Hindlimb muscle (tissue), 1 donor: ENCODE data around the gene CDON. TPM values are rescaled to one million over a fixed set of nuclear protein-coding genes. Genes with fewer than 3 reads are reported as not detected.

Experiments used
- DNase-seq: peaks from one replicate; pipeline ENCODE4 v3.0.0-alpha.2; 2013
- polyA plus RNA-seq: library from polyadenylated mRNA; unstranded; fragments of 120-200 nt; gene quantifications from one replicate; pipeline ENCODE4 v1.2.1, GENCODE V29; 2013; ENCODE audit not compliant: insufficient read length

CDON gene, protein sequence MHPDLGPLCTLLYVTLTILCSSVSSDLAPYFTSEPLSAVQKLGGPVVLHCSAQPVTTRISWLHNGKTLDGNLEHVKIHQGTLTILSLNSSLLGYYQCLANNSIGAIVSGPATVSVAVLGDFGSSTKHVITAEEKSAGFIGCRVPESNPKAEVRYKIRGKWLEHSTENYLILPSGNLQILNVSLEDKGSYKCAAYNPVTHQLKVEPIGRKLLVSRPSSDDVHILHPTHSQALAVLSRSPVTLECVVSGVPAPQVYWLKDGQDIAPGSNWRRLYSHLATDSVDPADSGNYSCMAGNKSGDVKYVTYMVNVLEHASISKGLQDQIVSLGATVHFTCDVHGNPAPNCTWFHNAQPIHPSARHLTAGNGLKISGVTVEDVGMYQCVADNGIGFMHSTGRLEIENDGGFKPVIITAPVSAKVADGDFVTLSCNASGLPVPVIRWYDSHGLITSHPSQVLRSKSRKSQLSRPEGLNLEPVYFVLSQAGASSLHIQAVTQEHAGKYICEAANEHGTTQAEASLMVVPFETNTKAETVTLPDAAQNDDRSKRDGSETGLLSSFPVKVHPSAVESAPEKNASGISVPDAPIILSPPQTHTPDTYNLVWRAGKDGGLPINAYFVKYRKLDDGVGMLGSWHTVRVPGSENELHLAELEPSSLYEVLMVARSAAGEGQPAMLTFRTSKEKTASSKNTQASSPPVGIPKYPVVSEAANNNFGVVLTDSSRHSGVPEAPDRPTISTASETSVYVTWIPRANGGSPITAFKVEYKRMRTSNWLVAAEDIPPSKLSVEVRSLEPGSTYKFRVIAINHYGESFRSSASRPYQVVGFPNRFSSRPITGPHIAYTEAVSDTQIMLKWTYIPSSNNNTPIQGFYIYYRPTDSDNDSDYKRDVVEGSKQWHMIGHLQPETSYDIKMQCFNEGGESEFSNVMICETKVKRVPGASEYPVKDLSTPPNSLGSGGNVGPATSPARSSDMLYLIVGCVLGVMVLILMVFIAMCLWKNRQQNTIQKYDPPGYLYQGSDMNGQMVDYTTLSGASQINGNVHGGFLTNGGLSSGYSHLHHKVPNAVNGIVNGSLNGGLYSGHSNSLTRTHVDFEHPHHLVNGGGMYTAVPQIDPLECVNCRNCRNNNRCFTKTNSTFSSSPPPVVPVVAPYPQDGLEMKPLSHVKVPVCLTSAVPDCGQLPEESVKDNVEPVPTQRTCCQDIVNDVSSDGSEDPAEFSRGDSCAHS (N-terminal part only)
- polyA plus RNA-seq = 19.4 TPM

GRCh38 chr11:126062679-126063506, at the start of gene CDON:
Gene CDON (minus strand): TSS chr11:126062866. CDS start chr11:126023476, 39,390 bp downstream.
- peak; percentile 95 for DNase-seq

- DNase-seq = no peak
Observed at GRCh38 chr11:126111458-126112116, 48.9 kb upstream of the CDON start.

GRCh38 chr11:126109941-126110731, 47.5 kb upstream of the CDON start:
- DNase-seq = no peak

DNA sequence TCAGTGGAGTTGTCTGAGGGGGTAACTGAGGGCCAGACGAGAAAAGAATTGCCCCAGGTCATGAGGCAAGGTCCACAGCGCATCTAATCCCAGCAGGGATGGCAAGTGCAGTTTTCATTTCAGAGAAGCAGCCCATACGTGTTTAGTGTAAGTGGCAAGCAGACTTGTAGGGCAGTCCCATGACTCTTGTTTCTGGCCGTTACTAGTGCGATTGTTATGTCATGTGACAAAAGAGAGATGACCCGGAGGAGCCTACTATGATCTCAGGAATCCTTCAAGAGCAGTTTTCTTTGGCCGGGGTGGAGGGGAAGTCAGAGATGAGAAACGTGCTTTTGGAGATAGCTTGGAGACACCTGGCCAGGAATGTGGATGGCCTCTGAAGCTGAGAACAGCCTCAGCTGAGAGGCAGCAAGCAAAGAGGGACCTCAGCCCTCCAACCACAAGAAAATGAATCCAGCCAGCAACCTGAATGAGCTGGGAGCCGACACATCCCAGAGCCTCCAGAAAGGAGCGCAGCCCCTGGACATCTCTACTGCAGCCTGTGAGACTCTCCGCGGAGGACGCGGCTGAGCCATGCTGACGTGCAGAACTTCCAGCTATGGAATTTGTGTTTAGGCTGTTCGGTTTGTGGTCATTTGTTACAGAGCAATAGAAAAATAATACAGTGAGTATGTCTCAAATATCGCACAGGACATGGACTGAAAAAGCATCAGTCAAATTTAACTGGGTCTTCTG, 44.1 kb upstream of the CDON start:
- no peak for DNase-seq

DNA sequence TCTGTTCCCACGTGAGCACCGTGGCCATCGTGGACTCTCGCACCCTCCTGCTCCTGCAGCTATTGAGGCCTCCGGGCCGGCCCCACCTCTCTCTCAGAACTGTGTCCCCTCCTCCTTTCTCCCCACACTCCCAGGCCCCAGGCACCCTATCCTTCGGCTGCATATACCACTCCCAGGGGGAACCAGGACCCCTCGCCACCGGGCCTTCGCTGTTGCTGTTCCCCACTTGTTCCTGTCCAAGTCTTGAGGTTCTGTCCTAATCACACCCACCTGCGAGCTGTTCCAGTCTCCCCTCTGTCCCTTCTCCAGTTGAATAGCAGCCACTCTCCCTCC, 43.0 kb upstream of the CDON start:
- no peak for DNase-seq

GRCh38 chr11:126105022-126105747, 42.5 kb upstream of the CDON start:
- no peak for DNase-seq

DNA sequence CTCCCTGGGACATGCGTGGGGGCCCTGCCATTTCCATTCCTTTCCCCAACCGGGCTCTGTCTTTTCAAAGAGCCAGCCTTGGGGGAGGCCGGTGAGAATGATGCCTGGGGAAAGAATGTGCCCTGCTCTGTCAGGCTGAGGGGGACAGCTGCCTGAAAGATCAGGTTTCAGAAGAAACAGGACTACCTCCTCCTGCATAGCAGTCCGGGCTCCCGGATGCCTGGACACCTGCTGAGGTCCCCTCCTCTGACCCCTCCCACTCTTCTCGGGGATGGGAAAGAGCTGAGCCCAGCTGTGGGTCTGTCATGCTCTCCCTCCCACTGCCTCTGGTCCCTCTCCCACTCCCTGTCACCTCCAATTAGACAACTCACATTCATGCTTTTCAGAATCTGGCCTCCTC, 41.8 kb upstream of the CDON start:
- no peak for DNase-seq

DNA sequence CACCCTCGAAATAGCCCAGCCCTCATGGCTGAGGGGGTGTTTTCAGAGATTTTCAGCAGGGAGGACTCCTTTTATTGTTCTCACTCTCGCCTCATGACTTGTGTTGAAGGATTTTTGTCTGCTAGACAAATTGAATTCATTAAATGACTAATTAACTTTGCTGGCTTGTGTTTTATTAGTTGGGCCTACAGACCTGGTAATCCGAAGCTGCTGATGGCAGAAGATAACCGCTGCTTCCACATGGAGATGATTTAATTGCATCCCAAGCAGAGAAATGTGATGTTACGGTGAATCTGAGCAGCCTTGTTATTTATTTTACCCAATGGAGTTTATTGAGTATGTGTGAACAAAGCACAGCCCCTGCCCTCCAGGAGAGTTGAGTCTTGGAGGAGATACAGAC, 40.5 kb upstream of the CDON start:
- DNase-seq = no peak

- no peak for DNase-seq
Observed at GRCh38 chr11:126102436-126102981, 39.8 kb upstream of the CDON start.

GRCh38 chr11:126101930-126102283, 39.2 kb upstream of the CDON start:
- DNase-seq = no peak

DNA sequence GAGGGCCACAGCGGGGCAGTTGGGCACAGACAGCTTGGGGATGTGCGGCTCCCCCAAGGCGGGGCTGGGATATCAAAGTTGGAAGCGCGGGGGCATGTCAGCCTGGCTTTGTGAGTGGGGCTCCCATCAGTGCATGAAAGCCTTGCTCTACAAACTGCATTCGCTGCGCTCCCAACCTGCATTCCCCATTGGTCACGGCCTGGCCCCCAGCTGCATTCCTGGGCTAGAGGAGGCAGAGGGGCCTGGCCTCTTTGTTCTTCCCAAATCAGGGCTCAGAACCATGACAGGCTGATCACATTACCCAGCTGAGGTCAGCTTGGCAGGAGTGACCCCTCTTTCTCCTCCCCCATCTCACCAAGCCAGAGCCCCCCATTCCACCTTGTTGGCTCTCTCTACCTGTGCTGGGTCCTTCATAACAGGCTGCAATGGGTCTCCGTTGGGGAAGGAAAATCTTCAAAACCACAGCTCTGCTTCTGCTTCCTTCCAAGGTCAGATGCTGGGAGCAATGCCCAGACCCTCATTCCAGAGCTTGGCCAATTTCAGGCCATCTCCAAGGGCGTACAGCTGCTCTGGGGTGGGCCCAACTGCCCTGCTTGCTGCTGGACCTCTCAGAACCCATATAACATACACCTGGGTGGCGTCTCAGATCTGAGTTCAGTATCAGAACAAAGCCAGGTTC, 38.7 kb upstream of the CDON start:
- DNase-seq = no peak

- DNase-seq = no peak
Observed at GRCh38 chr11:126100716-126101115, 38.0 kb upstream of the CDON start.

- no peak for DNase-seq
Observed at GRCh38 chr11:126098204-126098769, 35.6 kb upstream of the CDON start.

- no peak for DNase-seq
Observed at GRCh38 chr11:126095745-126096144, 33.1 kb upstream of the CDON start.

GRCh38 chr11:126090452-126090851, 27.8 kb upstream of the CDON start:
- no peak for DNase-seq

DNA sequence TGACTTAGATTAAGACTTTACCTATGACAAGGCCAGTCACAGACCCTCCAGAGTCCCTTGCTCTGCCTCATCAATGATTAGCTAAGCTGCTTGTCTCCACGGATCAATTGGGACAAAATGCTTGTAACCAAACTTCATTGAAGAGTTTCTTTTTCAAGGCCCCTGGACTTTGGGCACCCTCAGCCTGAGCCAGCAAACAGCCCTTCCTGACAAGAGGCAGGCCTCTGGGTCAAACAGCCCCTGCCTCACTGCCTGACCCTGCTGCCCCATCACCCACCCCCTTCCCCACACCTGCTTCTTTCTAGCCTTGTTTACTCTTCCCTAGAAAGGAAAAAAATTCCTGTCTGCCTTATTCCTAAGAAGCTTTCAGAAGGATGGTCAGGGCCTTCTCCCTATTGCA, 26.3 kb upstream of the CDON start:
- DNase-seq = no peak

DNA sequence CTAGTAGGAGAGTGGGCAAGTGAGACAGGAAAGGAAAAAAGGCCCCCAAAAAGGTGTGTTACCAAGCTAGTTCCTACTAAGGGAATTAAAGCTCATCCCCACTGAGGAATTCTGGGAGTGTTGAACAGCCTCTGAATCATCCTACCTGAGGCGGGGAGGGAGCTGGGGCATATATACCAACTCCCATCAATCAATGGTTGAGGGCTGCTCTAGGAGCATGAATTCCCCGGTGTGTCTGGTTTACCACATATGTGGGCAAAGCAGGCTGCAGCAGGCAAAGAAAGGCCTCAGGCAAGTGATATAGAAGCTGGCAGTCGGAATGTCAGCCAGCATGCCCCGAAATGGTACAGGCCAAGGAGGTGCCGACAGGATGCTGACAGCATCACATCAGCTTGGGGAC, 23.6 kb upstream of the CDON start:
- no peak for DNase-seq

GRCh38 chr11:126084608-126084912, 21.9 kb upstream of the CDON start:
- no peak for DNase-seq
